PC-3 (cell line): Measurements from ENCODE around the gene AGAP1. TPM values are rescaled to one million over a fixed set of nuclear protein-coding genes. Genes with fewer than 3 reads are reported as not detected.
"Not testable (repeated sequence)": the region's sequence is repeated elsewhere in the genome, so short reads cannot be mapped to it uniquely, and the experiment has no call there.

Experiments
- ATAC-seq: fragments of 200-7000 bp; cut with Tn5 transposase; 2 replicates; pipeline ENCODE4 v1.9.1; 2020; ENCODE audit warnings: mild to moderate bottlenecking, moderate library complexity
- BruUV-seq: library from RNA; stranded (reverse); fragments of 400-500 nt; replicated peaks from 2 replicates; lab custom pipeline; 2021; lab: Mats Ljungman, UMichigan
- CTCF ChIA-PET: fragments of 300-600 bp; sonication (Branson Sonifier 250); formaldehyde crosslinking; loops from one replicate; lab custom pipeline; 2022; ENCODE audit warnings: antibody characterized with exemption; lab: Charles Lee
- POLR2A ChIA-PET: fragments of 300-600 bp; sonication (Branson Sonifier 250); formaldehyde crosslinking; loops from one replicate; lab custom pipeline; 2022; ENCODE audit warnings: antibody characterized with exemption; ENCODE audit not compliant: unreplicated experiment; lab: Charles Lee
- DNase-seq: peaks from one replicate; pipeline ENCODE4 v3.0.0-alpha.2; 2015
- H2AFZ ChIP-seq: fragments of 300-600 bp; sonication (generic); 2 replicates; pipeline ENCODE4 v1.6.0; 2016; ENCODE audit warnings: antibody characterized with exemption, low read length
- H3F3A ChIP-seq: fragments of 300-600 bp; sonication (generic); one replicate; pipeline ENCODE4 v1.6.0; 2017; ENCODE audit warnings: antibody characterized with exemption, low read length, control low read depth, mild to moderate bottlenecking; ENCODE audit not compliant: unreplicated experiment
- H3K27ac ChIP-seq: fragments of 300-600 bp; sonication (generic); 2 replicates; pipeline ENCODE4 v1.5.1; 2016; ENCODE audit warnings: mild to moderate bottlenecking, low read length
- H3K27me3 ChIP-seq: fragments of 300-600 bp; sonication (generic); 2 replicates; pipeline ENCODE4 v1.6.1; 2016; ENCODE audit warnings: low read length, mixed read lengths
- H3K36me3 ChIP-seq: fragments of 300-600 bp; sonication (generic); 2 replicates; pipeline ENCODE4 v1.6.1; 2016; ENCODE audit warnings: low read depth, mixed run types, low read length, mixed read lengths
- H3K4me1 ChIP-seq: fragments of 300-600 bp; sonication (generic); 2 replicates; pipeline ENCODE4 v1.5.1; 2016; ENCODE audit warnings: low read length; ENCODE audit not compliant: insufficient read depth
- H3K4me2 ChIP-seq: fragments of 300-600 bp; sonication (generic); 2 replicates; pipeline ENCODE4 v1.6.0; 2016; ENCODE audit warnings: low read length
- H3K4me3 ChIP-seq: fragments of 300-600 bp; sonication (generic); 2 replicates; pipeline ENCODE4 v1.5.1; 2016; ENCODE audit warnings: mild to moderate bottlenecking, low read length, mixed read lengths
- H3K79me2 ChIP-seq: fragments of 300-600 bp; sonication (generic); 2 replicates; pipeline ENCODE4 v1.6.1; 2017; ENCODE audit warnings: low read length, mixed read lengths
- H3K9ac ChIP-seq: fragments of 300-600 bp; sonication (generic); 2 replicates; pipeline ENCODE4 v1.6.0; 2016; ENCODE audit warnings: mild to moderate bottlenecking, low read length
- H3K9me2 ChIP-seq: fragments of 300-600 bp; sonication (generic); replicated peaks from 2 replicates; pipeline ENCODE4 v1.6.1; 2016; ENCODE audit warnings: mixed run types, low read length, mixed read lengths
- H3K9me3 ChIP-seq: fragments of 300-600 bp; sonication (generic); 2 replicates; pipeline ENCODE4 v1.6.1; 2016; ENCODE audit warnings: low read length, mixed read lengths
- H4K20me1 ChIP-seq: fragments of 300-600 bp; sonication (generic); 2 replicates; pipeline ENCODE4 v1.6.1; 2016; ENCODE audit warnings: low read length, mixed read lengths
- EZH2 ChIP-seq: fragments of 300-600 bp; sonication (generic); IDR thresholded peaks from one replicate; pipeline ENCODE4 v1.6.1; 2017; ENCODE audit warnings: antibody characterized with exemption, mild to moderate bottlenecking, low read length; ENCODE audit not compliant: unreplicated experiment
- EZH2phosphoT487 ChIP-seq: fragments of 300-600 bp; sonication (generic); IDR thresholded peaks from 2 replicates; pipeline ENCODE4 v1.6.1; 2018; ENCODE audit warnings: mild to moderate bottlenecking, antibody characterized with exemption, low read length, borderline replicate concordance
- intact Hi-C: fragments of 100-400 bp; cut with micrococcal nuclease; formaldehyde crosslinking; loops from 2 replicates; pipeline ENCODE4 v1.9.0; 2023
- total RNA-seq: library from RNA; depleted of rRNA; stranded (reverse); fragments of >200 nt; gene quantifications from 2 replicates; pipeline ENCODE4 v1.2.3, GENCODE V29; 2014
- TF ChIP-seq, protein P1 (sequence below): fragments of 300-600 bp; sonication (generic); conservative IDR thresholded peaks from 2 replicates; pipeline ENCODE4 v1.5.1; 2017; ENCODE audit warnings: antibody characterized with exemption, low read depth, mild to moderate bottlenecking, low read length

The AGAP1 gene
- total RNA-seq, 1 experiment from 2014 or later: 31.0 TPM

- no peak for ATAC-seq
- Histone ChIP-seq H3K4me3 (no peak overlapping the region), H3K79me2 (no peaks in the 10 kb centered on the region), H3K9me2 (no peaks in the 10 kb centered on the region), H3F3A (no peaks in the 10 kb centered on the region), H3K9me3 (no peaks in the 10 kb centered on the region), H3K9ac (no peak overlapping the region), H3K4me2 (no peak overlapping the region), H4K20me1 (no peaks in the 10 kb centered on the region), H3K36me3 (no peaks in the 10 kb centered on the region), H3K4me1 (no peaks in the 10 kb centered on the region), H3K27ac (no peak overlapping the region), H3K27me3 (no peaks in the 10 kb centered on the region), H2AFZ (no peak overlapping the region)
- intact Hi-C loops: no loop called here
- POLR2A ChIA-PET: no interaction called here
- DNase-seq: no peak
- TF ChIP-seq, protein P1, sequence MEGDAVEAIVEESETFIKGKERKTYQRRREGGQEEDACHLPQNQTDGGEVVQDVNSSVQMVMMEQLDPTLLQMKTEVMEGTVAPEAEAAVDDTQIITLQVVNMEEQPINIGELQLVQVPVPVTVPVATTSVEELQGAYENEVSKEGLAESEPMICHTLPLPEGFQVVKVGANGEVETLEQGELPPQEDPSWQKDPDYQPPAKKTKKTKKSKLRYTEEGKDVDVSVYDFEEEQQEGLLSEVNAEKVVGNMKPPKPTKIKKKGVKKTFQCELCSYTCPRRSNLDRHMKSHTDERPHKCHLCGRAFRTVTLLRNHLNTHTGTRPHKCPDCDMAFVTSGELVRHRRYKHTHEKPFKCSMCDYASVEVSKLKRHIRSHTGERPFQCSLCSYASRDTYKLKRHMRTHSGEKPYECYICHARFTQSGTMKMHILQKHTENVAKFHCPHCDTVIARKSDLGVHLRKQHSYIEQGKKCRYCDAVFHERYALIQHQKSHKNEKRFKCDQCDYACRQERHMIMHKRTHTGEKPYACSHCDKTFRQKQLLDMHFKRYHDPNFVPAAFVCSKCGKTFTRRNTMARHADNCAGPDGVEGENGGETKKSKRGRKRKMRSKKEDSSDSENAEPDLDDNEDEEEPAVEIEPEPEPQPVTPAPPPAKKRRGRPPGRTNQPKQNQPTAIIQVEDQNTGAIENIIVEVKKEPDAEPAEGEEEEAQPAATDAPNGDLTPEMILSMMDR: no peak
- no peak for TF ChIP-seq EZH2
- CTCF ChIA-PET: no interaction called here
- no TSS peak for BruUV-seq
Observed at GRCh38 chr2:235945608-235946140, 451.8 kb downstream of the AGAP1 start.

DNA sequence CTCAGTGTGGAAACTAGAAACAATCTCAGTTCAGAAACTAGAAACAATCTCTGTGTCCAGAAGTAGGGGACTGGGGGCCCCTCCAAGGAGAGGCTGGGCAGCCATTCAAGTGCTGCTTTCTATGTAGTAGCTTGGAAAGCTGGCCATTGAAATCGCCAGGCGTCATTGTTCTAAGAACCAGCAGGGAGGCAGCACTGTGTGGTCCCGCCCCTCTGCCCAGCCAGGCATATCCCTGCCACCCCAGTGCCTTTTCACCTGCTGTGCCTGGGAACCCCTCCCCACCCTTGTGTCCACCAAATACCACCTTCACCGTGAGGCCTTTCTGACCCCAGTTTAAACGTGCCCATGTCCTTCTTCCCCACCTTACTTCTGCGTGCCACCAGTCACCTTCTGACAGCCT lies 452.7 kb downstream of the AGAP1 start:
- CTCF ChIA-PET: no interaction called here

DNA sequence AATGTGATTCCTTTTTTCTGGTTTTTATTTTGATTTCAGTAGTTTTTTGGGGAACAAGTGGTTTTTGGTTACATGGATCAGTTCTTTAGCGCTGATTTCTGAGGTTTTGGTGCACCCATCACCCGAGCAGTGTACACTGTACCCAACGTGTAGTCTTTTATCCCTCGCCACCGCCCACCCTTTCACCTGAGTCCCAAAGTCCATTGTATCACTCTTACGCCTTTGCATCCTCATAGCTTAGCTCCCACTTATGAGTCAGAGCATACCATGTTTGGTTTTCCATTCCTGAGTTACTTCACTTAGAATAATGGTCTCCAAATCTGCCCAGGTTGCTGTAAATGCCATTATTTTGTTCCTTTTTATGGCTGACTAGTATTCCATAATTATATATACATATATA lies 453.2 kb downstream of the AGAP1 start:
- H3K4me1 ChIP-seq, H3K9me3 ChIP-seq, H2AFZ ChIP-seq, H3K27me3 ChIP-seq, H3F3A ChIP-seq, H3K4me3 ChIP-seq, intact Hi-C loops, POLR2A ChIA-PET, H4K20me1 ChIP-seq, CTCF ChIA-PET, H3K79me2 ChIP-seq, DNase-seq, H3K9ac ChIP-seq, H3K27ac ChIP-seq, H3K4me2 ChIP-seq, H3K9me2 ChIP-seq, H3K36me3 ChIP-seq, ATAC-seq, BruUV-seq: not testable (repeated sequence)

More for the DNA sequence above, 452.7 kb downstream of the AGAP1 start:
- Histone ChIP-seq H2AFZ (no peak overlapping the region), H4K20me1 (no peaks in the 10 kb centered on the region), H3K79me2 (no peaks in the 10 kb centered on the region), H3K9me3 (no peaks in the 10 kb centered on the region), H3K4me2 (no peak overlapping the region), H3K9me2 (no peaks in the 10 kb centered on the region), H3K27ac (no peak overlapping the region), H3K27me3 (no peaks in the 10 kb centered on the region), H3K4me3 (no peak overlapping the region), H3F3A (no peaks in the 10 kb centered on the region), H3K9ac (no peak overlapping the region), H3K36me3 (no peaks in the 10 kb centered on the region), H3K4me1 (0 out of 2 replicates have a peak, but pooled peaks cover 2% of the 10 kb centered on the region)
- intact Hi-C loops: no loop called here
- ATAC-seq (no peak), DNase-seq (no peak)
- TF ChIP-seq EZH2: no peak
- no peak for TF ChIP-seq EZH2phosphoT487
- TF ChIP-seq, protein P1: no peak
- BruUV-seq: no TSS peak
- POLR2A ChIA-PET: no interaction called here
